ENCODE measurements around the gene TWSG1.

TWSG1 gene

DNA sequence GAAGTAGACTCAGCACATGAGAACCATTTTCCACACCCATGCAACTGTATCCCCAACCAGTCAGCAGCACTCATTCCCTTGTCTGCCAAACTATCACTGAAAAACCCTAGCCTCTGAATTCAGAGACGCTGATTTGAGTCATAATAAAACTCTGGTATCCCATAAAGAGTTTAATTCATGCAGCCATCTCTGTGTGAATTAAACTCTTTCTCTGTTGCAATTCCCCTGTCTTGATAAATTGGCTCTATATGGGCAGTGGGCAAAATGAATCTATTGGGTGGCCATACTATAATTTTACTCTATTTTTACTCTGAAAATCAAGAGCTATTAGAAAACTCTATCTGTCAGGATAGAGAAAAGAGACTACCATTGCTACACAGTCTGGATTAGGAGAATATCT lies 40.6 kb upstream of the TWSG1 start:
- no peak for DNase-seq (ENCODE audit: low read depth)
- TF ChIP-seq, protein P1, sequence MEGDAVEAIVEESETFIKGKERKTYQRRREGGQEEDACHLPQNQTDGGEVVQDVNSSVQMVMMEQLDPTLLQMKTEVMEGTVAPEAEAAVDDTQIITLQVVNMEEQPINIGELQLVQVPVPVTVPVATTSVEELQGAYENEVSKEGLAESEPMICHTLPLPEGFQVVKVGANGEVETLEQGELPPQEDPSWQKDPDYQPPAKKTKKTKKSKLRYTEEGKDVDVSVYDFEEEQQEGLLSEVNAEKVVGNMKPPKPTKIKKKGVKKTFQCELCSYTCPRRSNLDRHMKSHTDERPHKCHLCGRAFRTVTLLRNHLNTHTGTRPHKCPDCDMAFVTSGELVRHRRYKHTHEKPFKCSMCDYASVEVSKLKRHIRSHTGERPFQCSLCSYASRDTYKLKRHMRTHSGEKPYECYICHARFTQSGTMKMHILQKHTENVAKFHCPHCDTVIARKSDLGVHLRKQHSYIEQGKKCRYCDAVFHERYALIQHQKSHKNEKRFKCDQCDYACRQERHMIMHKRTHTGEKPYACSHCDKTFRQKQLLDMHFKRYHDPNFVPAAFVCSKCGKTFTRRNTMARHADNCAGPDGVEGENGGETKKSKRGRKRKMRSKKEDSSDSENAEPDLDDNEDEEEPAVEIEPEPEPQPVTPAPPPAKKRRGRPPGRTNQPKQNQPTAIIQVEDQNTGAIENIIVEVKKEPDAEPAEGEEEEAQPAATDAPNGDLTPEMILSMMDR (IDR thresholded peaks at IDR 0.05; ENCODE audit: control insufficient read depth, insufficient read depth, low read depth, low read length, missing control alignments), result no peak
- no peak overlapping the region for H3K4me3 ChIP-seq (ENCODE audit: control insufficient read depth, low read depth, low read length)

DNA sequence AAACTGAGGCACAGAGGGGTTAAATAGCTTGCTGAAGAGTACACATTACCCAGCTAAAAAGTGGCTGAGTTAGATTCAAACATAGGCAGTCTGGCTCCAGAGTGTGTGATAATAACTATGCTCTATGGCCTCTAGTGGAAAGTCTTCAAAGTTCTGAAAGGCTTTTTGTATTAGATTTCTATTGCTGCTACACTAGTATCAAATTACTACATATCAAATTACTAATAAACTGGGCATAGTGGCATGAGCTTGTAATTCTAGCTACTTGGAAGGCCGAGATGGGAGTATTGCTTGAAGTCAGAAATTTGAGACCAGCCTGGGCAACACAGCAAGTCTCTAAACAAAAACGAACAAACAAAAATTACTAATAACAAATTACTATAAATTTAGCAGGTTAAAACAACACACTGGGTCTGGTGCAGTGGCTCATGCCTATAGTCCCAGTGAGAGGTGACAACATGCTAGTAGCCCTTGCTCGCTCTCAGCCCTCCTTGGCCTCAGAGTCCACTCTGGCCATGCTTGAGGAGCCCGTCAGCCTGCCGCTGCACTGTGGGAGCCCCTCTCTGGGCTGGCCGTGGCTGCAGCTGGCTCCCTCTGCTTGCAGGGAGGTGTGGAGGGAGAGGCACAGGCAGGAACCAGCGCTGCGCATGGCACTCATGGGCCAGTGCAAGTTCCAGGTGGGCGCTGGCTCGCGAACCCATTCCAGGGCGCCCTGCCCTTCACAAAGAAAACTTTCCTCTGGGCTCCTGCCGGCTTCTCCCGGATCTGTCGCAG lies 38.2 kb upstream of the TWSG1 start:
- no peak overlapping the region for H3K4me3 ChIP-seq (ENCODE audit: control insufficient read depth, low read depth, low read length)
- DNase-seq (ENCODE audit: low read depth), result peak; percentile 16
- TF ChIP-seq, protein P1 (IDR thresholded peaks at IDR 0.05; ENCODE audit: control insufficient read depth, insufficient read depth, low read depth, low read length, missing control alignments), result no peak

DNA sequence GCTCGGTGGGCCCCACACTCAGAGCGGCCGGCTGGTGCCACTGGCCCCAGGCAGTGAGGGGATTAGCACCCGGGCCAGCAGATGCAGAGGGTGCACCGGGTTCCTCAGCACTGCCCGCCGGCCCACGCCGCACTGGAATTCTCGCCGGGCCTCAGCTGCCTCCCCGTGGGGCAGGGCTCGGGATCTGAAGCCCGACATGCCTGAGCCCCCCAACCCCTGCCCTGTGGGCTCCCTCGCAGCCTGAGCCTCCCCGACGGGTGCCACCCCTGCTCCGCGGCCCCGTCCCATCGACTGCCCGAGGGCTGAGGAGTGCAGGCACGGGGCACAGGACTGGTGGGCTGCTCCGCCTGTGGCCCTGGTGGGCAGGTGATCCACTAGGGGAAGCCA lies 37.6 kb upstream of the TWSG1 start:
- DNase-seq (ENCODE audit: low read depth), result no peak
- TF ChIP-seq, protein P1 (IDR thresholded peaks at IDR 0.05; ENCODE audit: control insufficient read depth, insufficient read depth, low read depth, low read length, missing control alignments), result no peak
- H3K4me3 ChIP-seq (ENCODE audit: control insufficient read depth, low read depth, low read length), result no peak overlapping the region

DNA sequence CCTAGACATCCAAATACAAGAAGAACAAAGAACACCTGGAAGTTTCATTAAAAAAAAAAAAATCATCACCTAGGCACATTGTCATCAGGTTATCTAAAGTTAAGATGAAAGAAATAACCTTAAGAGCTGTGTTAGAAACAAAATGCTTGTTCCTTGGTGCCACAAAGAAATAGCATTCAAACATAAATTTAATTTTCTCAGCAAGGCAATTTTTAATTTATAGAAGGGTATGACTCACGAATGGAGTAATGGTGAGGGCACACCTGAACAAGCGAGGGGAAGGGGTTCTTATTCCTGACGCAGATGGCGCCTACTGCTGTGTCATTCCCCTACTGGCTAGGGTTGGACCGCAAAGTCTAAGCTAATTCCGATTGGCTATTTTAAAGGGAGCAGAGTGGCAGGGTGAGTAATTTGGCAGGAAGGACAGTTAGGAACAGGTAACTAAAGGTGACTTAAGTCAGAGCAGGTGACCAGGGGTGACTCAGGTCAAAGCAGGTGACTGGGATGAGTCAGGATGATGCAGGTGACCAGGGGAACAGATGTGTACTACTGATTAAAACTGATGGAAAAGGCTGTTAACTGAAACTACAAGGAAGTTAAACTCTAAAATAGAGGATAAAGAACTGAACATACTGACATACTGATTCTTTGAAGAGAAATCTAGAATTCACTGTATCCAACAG lies 30.0 kb upstream of the TWSG1 start:
- no peak overlapping the region for H3K4me3 ChIP-seq (ENCODE audit: control insufficient read depth, low read depth, low read length)
- TF ChIP-seq, protein P1 (IDR thresholded peaks at IDR 0.05; ENCODE audit: control insufficient read depth, insufficient read depth, low read depth, low read length, missing control alignments), result no peak
- DNase-seq (ENCODE audit: low read depth), result no peak

DNA sequence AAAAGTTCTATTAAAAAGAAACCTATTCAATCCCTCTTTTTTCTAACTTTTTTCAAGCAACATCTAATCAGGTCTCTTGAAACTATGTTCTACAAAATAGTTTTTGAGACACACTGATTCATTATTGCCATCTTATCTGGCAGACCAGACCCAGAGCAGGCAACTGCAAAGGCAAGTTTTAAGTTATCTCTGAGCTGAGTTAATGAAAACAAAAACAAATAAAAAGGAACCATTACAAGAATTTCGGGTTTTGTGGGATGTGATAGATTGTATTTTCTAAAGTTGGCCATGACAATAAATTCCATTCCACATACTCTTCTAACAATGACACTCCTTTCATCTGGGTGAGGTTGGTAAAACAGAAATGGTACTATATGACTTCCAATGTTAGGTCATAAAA lies 15.2 kb upstream of the TWSG1 start:
- DNase-seq (ENCODE audit: low read depth), result no peak
- TF ChIP-seq, protein P1 (IDR thresholded peaks at IDR 0.05; ENCODE audit: control insufficient read depth, insufficient read depth, low read depth, low read length, missing control alignments), result no peak

DNA sequence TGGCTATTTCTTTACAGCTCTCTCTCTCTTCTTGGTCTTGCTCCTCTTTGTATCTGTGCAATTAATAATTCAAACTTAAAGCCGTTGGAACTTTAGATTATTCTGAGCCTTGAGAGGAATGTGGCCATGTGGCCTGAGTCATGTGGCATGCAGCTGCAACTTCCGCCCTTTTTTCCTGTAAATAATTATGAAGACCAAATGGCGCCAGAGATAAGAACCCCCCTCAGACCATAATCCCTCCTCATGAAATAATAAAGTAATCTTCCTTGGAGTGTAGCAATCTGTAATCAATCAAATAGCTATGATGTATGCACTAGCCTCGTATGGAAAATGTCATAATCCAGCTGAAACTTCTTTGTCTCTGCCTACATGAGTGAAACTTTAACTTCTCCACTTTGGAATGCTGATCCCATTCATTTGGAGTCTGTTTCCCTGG lies 13.5 kb upstream of the TWSG1 start:
- no peak overlapping the region for H3K4me3 ChIP-seq (ENCODE audit: control insufficient read depth, low read depth, low read length)
- TF ChIP-seq, protein P1 (IDR thresholded peaks at IDR 0.05; ENCODE audit: control insufficient read depth, insufficient read depth, low read depth, low read length, missing control alignments), result no peak
- DNase-seq (ENCODE audit: low read depth), result peak; percentile 52

More for the DNA sequence above, 15.2 kb upstream of the TWSG1 start:
- no peak overlapping the region for H3K4me3 ChIP-seq (ENCODE audit: control insufficient read depth, low read depth, low read length)

All from AG09309 (cell line).